ENCODE measurements around the gene LORICRIN. TPM values are rescaled to one million over a fixed set of nuclear protein-coding genes. Genes with fewer than 3 reads are reported as not detected.

The LORICRIN gene
- total and polyA plus RNA-seq, 9 of the 15 experiments (the other 6 are each of a cell fraction or from before 2014, with no cell fraction given), result not detected

GRCh38 chr1:153231363-153231762 is 28.1 kb upstream of the LORICRIN start:
- FAIRE-seq (no peak), DNase-seq (ENCODE audit: extremely low read depth in 1 of 4, low spot score in 3 of 4) (no peak)
- no peak overlapping the region for H3K27ac ChIP-seq (ENCODE audit: extremely low read depth, low read depth, low read length)
- no peak for TF ChIP-seq RBFOX2 (IDR thresholded peaks at IDR 0.05; ENCODE audit: low read depth, low read length)
- TF ChIP-seq ARID3A (IDR thresholded peaks at IDR 0.05; ENCODE audit: borderline replicate concordance, low read depth, low read length), result no peak
- TF ChIP-seq ZNF395 (CRISPR knock-in tag; IDR thresholded peaks at IDR 0.05), result no peak
- no peak for TF ChIP-seq MAZ (CRISPR knock-in tag; conservative IDR thresholded peaks at IDR 0.05 in 1 of 2, IDR thresholded peaks at IDR 0.05 in 1 of 2)
- no peak for TF ChIP-seq E2F5 (CRISPR knock-in tag; IDR thresholded peaks at IDR 0.05)
- no peak for TF ChIP-seq ZNF644 (tag; IDR thresholded peaks at IDR 0.05; ENCODE audit: low read depth)
- no peak for TF ChIP-seq NCOR1 (IDR thresholded peaks at IDR 0.05)
- TF ChIP-seq ZNF318 (IDR thresholded peaks at IDR 0.05; ENCODE audit: borderline replicate concordance in 1 of 2, low read depth in 1 of 2), result no peak
- no peak for TF ChIP-seq SRSF7 (optimal IDR thresholded peaks at IDR 0.05; ENCODE audit: low read depth, low read length)
- TF ChIP-seq YBX1 (IDR thresholded peaks at IDR 0.05), result no peak

More at GRCh38 chr1:153231363-153231762, 28.1 kb upstream of the LORICRIN start:
- Histone ChIP-seq H3K4me1 (replicated peaks in 1 of 2; ENCODE audit: control insufficient read depth in 2 of 2, insufficient read depth in 2 of 2, low read length in 2 of 2) (no peaks in the 10 kb centered on the region), H4K20me1 (replicated peaks; ENCODE audit: control insufficient read depth, insufficient read depth, low read length) (no peaks in the 10 kb centered on the region), H3K9me1 (ENCODE audit: control insufficient read depth, insufficient read depth, low read length) (no peaks in the 10 kb centered on the region), H3K79me2 (ENCODE audit: control insufficient read depth, insufficient read depth, low read length) (no peaks in the 10 kb centered on the region), H3K36me3 (ENCODE audit: control insufficient read depth, insufficient read depth, low read length) (no peaks in the 10 kb centered on the region), H3K4me2 (ENCODE audit: insufficient read depth, low read length) (no peak overlapping the region), H3K27me3 (ENCODE audit: control insufficient read depth in 2 of 2, insufficient read depth in 2 of 2, low read length in 2 of 2) (no peaks in the 10 kb centered on the region; a peak in 1 of 5 replicates), H3K9ac (ENCODE audit: insufficient read depth in 1 of 2, low read depth in 2 of 2, low read length in 2 of 2) (no peak overlapping the region), H3K4me3 (no peak overlapping the region), H3K9me3 (replicated peaks; ENCODE audit: control insufficient read depth, insufficient read depth, low read depth, low read length) (no peaks in the 10 kb centered on the region; the same call in 1 of the 2 replicates), H2AFZ (ENCODE audit: low read depth, low read length) (no peak overlapping the region)
- in situ Hi-C loops (cut with MboI) (no loop called here), intact Hi-C loops (cut with micrococcal nuclease) (no loop called here)
- no peak for ATAC-seq
- no TSS peak for BruUV-seq (replicated peaks)
- CTCF ChIA-PET (ENCODE audit: low intra/inter-chr PET ratio), result no interaction called here
- POLR2A ChIA-PET, result interaction anchor here (0.6 to 1.0 kb wide), 2 partner anchors 8 to 267 kb away, joined by 3 read pairs; no protein-coding TSS in a partner anchor
- 0% methylated on average over 4 of the region's 4 CpGs for WGBS (ENCODE audit: insufficient coverage, low coverage, missing lambda C conversion rate)
